ENCODE data around the gene C10orf53. TPM values are rescaled to one million over a fixed set of nuclear protein-coding genes. Genes with fewer than 3 reads are reported as not detected.

Gene C10orf53
- total and polyA plus RNA-seq, 2 of the 8 experiments (the other 6 are each of a cell fraction or from before 2014, with no cell fraction given): not detected

DNA sequence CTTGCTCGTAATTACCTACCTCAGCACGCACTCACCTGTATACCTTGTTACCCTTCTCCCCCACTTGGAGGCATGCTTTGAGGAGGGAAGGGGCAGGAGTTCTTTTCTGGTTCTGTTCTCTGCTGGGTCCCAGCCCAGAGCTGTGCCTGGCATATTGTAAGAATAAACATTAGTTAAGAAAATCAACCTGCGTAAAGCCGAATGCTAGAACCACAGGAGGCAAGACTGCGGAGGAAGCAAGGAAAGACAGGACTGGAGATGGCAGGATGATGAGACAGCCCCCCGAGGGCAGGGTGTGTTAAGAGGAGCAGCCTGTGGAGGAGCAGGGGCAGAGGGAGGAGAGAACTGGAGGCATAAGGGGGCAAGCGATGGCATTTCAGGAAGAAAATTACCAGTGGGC, 9.5 kb downstream of the C10orf53 start:
- H4K91ac ChIP-seq (replicated peaks; ENCODE audit: insufficient read length, low read length): no peak overlapping the region
- H3K4ac ChIP-seq (replicated peaks; ENCODE audit: insufficient read length, low read depth, low read length): no peak overlapping the region
- FAIRE-seq: peak; percentile 7
- H3K14ac ChIP-seq (ENCODE audit: insufficient read length): no peak overlapping the region
- no peak overlapping the region for H3K56ac ChIP-seq (replicated peaks; ENCODE audit: insufficient read length, low read depth, low read length)
- no peak overlapping the region for H2BK20ac ChIP-seq (ENCODE audit: low read length)
- H3K9me3 ChIP-seq (ENCODE audit: insufficient read depth in 2 of 2, low read depth in 1 of 2, low read length in 1 of 2): peaks cover 8 to 18% of the 10 kb centered on the region in 2 experiments; a peak in 3 of 4 replicates
- peaks cover 5 to 10% of the 10 kb centered on the region in 2 experiments for H4K20me1 ChIP-seq (replicated peaks in 1 of 2; ENCODE audit: control insufficient read depth in 1 of 2, insufficient read depth in 2 of 2, low read length in 2 of 2)
- 10% methylated on average over 7 of the region's 7 CpGs; no CpG with 5 or more reads in 1 of the 2 experiments for WGBS, 2 experiments (ENCODE audit: extremely low coverage in 1 of 2, insufficient coverage in 1 of 2, insufficient read length in 1 of 2, insufficient replicate concordance in 2 of 2, low coverage in 1 of 2, low lambda C conversion rate in 2 of 2, missing lambda C conversion rate in 1 of 2)
- no peak for DNase-seq (ENCODE audit: low read depth in 1 of 2, low spot score in 2 of 2)
- no peak overlapping the region for H2BK5ac ChIP-seq (ENCODE audit: low read depth, low read length)
- ChIA-PET POLR2A (ENCODE audit: partially characterized antibody) (interaction anchor here (0.6 to 1.3 kb wide), 2 partner anchors 19 to 764 kb away, joined by 3 read pairs; no protein-coding TSS in a partner anchor), CTCF (ENCODE audit: partially characterized antibody) (interaction anchor here (0.8 to 1.6 kb wide), 5 partner anchors 10 to 80 kb away, joined by 3 to 5 read pairs (median 4); no protein-coding TSS in a partner anchor)
- peak; percentile 58 for TF ChIP-seq EZH2 (IDR thresholded peaks at IDR 0.05; ENCODE audit: low read depth, low read length, severe bottlenecking)
- peak; percentile 70; the same call in 1 of the 2 replicates for TF ChIP-seq SUZ12 (IDR thresholded peaks at IDR 0.05; ENCODE audit: low read length)
- TF ChIP-seq, protein P1, sequence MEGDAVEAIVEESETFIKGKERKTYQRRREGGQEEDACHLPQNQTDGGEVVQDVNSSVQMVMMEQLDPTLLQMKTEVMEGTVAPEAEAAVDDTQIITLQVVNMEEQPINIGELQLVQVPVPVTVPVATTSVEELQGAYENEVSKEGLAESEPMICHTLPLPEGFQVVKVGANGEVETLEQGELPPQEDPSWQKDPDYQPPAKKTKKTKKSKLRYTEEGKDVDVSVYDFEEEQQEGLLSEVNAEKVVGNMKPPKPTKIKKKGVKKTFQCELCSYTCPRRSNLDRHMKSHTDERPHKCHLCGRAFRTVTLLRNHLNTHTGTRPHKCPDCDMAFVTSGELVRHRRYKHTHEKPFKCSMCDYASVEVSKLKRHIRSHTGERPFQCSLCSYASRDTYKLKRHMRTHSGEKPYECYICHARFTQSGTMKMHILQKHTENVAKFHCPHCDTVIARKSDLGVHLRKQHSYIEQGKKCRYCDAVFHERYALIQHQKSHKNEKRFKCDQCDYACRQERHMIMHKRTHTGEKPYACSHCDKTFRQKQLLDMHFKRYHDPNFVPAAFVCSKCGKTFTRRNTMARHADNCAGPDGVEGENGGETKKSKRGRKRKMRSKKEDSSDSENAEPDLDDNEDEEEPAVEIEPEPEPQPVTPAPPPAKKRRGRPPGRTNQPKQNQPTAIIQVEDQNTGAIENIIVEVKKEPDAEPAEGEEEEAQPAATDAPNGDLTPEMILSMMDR (IDR thresholded peaks at IDR 0.05; ENCODE audit: control extremely low read depth in 1 of 3, insufficient read depth in 1 of 3, low read depth in 1 of 3, low read length in 3 of 3): no peak
- peak; percentile 68 for TF ChIP-seq RNF2 (IDR thresholded peaks at IDR 0.05; ENCODE audit: borderline replicate concordance, low read depth, low read length, missing control alignments, poor library complexity, severe bottlenecking)
- H3K4me2 ChIP-seq (ENCODE audit: insufficient read depth in 1 of 2, low read depth in 2 of 2, low read length in 2 of 2): peak overlapping the region; percentile 67 to 73
- no peaks in the 10 kb centered on the region for H3K79me2 ChIP-seq (ENCODE audit: control insufficient read depth in 1 of 2, insufficient read depth in 2 of 2, low read length in 2 of 2)
- no peak overlapping the region for H3K27ac ChIP-seq (ENCODE audit: low read depth, low read length)
- H2AK5ac ChIP-seq (ENCODE audit: low read depth, low read length): no peak overlapping the region
- no peak overlapping the region for H4K8ac ChIP-seq (ENCODE audit: extremely low read depth, insufficient read depth, low read length)
- H3K23ac ChIP-seq (ENCODE audit: insufficient read length): no peak overlapping the region
- no peak overlapping the region for H2AFZ ChIP-seq (ENCODE audit: low read length)
- peak overlapping the region in 3 of 4 experiments; percentile 3 to 51 (median 11); a peak in 5 of 8 replicates for H3K4me3 ChIP-seq (ENCODE audit: extremely low read depth in 1 of 4, insufficient read depth in 2 of 4, low read depth in 3 of 4, low read length in 4 of 4)
- H3K18ac ChIP-seq (ENCODE audit: extremely low read depth, low read length): peak overlapping the region; percentile 29; the same call in 1 of the 2 replicates
- H4K5ac ChIP-seq (ENCODE audit: insufficient read length, low read depth, low read length): no peak overlapping the region
- peaks cover 22 to 36% (median 25%) of the 10 kb centered on the region in 4 experiments for H3K4me1 ChIP-seq (replicated peaks in 1 of 4; ENCODE audit: control insufficient read depth in 3 of 4, insufficient read depth in 4 of 4, low read length in 3 of 4)
- no peak overlapping the region for H3K9ac ChIP-seq (replicated peaks in 1 of 4; ENCODE audit: extremely low read depth in 1 of 4, low read depth in 3 of 4, low read length in 3 of 4)
- no peaks in the 10 kb centered on the region for H3K23me2 ChIP-seq (ENCODE audit: low read depth, low read length)
- H2BK15ac ChIP-seq (ENCODE audit: low read length): no peak overlapping the region; the same call in 1 of the 2 replicates
- H3K27me3 ChIP-seq (replicated peaks in 1 of 4; ENCODE audit: control insufficient read depth in 3 of 4, extremely low read depth in 1 of 4, insufficient read depth in 3 of 4, low read length in 3 of 4): peaks cover 51 to 61% (median 59%) of the 10 kb centered on the region in 4 experiments
- no peaks in the 10 kb centered on the region for H3K79me1 ChIP-seq (ENCODE audit: low read depth, low read length)
- no peak overlapping the region for H2BK120ac ChIP-seq (replicated peaks; ENCODE audit: low read depth, low read length)
- peak overlapping the region; percentile 91 for H2BK12ac ChIP-seq (ENCODE audit: low read depth, low read length)
- peaks cover 0 to 7% (median 0%) of the 10 kb centered on the region in 4 experiments; a peak in 1 of 8 replicates for H3K36me3 ChIP-seq (ENCODE audit: control insufficient read depth in 2 of 4, insufficient read depth in 4 of 4, low read length in 3 of 4)
